ENCODE measurements around the gene EYS.

The EYS gene

GRCh38 chr6:63716169-63716568, 1990.9 kb downstream of the EYS start:
- ChIA-PET POLR2A (no interaction called here), CTCF (interaction anchor here (1.7 to 3.3 kb wide), 2 partner anchors 13 to 118 kb away, joined by 3 to 12 read pairs; no protein-coding TSS in a partner anchor)
- no peak for TF ChIP-seq CTCF (IDR thresholded peaks at IDR 0.05; ENCODE audit: control extremely low read depth, extremely low read depth, low read depth, missing control alignments)
- no peak for DNase-seq (ENCODE audit: extremely low spot score)

GRCh38 chr6:63714091-63714490, 1992.9 kb downstream of the EYS start:
- CTCF ChIA-PET, result interaction anchor here (1.4 to 3.3 kb wide), 4 partner anchors 8 to 116 kb away, joined by 3 to 12 read pairs (median 5); no protein-coding TSS in a partner anchor
- POLR2A ChIA-PET, result no interaction called here
- DNase-seq (ENCODE audit: extremely low spot score), result no peak
- no peak for TF ChIP-seq CTCF (IDR thresholded peaks at IDR 0.05; ENCODE audit: control extremely low read depth, extremely low read depth, low read depth, missing control alignments)

GRCh38 chr6:63713332-63713731, 1993.7 kb downstream of the EYS start:
- TF ChIP-seq CTCF (IDR thresholded peaks at IDR 0.05; ENCODE audit: control extremely low read depth, extremely low read depth, low read depth, missing control alignments), result no peak
- ChIA-PET POLR2A (no interaction called here), CTCF (no interaction called here)
- no peak for DNase-seq (ENCODE audit: extremely low spot score)

GRCh38 chr6:63709148-63709547, 1997.9 kb downstream of the EYS start:
- DNase-seq (ENCODE audit: extremely low spot score), result no peak
- CTCF ChIA-PET, result interaction anchor here (0.9 kb wide), 1 partner anchor 13 kb away, joined by 3 read pairs; no protein-coding TSS in a partner anchor
- TF ChIP-seq CTCF (IDR thresholded peaks at IDR 0.05; ENCODE audit: control extremely low read depth, extremely low read depth, low read depth, missing control alignments), result no peak
- POLR2A ChIA-PET, result no interaction called here

GRCh38 chr6:63708631-63709030, 1998.4 kb downstream of the EYS start:
- no peak for DNase-seq (ENCODE audit: extremely low spot score)
- CTCF ChIA-PET, result interaction anchor here (1.0 kb wide), 1 partner anchor 9 kb away, joined by 5 read pairs; no protein-coding TSS in a partner anchor
- POLR2A ChIA-PET, result no interaction called here
- TF ChIP-seq CTCF (IDR thresholded peaks at IDR 0.05; ENCODE audit: control extremely low read depth, extremely low read depth, low read depth, missing control alignments), result no peak

- POLR2A ChIA-PET, result no interaction called here
- no peak for TF ChIP-seq CTCF (IDR thresholded peaks at IDR 0.05; ENCODE audit: control extremely low read depth, extremely low read depth, low read depth, missing control alignments)
- no peak for DNase-seq (ENCODE audit: extremely low spot score)
- CTCF ChIA-PET, result interaction anchor here (1.0 to 1.5 kb wide), 4 partner anchors 8 to 16 kb away, joined by 3 to 5 read pairs (median 4); no protein-coding TSS in a partner anchor
Measured at GRCh38 chr6:63706630-63707029, 2000.4 kb downstream of the EYS start.

Data from GM10248 (cell line).